GM23248 (cell line): Measurements from ENCODE around the gene PHF24. TPM values are rescaled to one million over a fixed set of nuclear protein-coding genes. Genes with fewer than 3 reads are reported as not detected.

Source experiments
- DNase-seq: peaks from one replicate; pipeline ENCODE4 v3.0.0-alpha.2; 2015
- H2AFZ ChIP-seq: fragments of 200-600 bp; sonication (generic); 2 replicates; pipeline ENCODE4 v1.6.1; 2016; ENCODE audit warnings: antibody characterized with exemption
- H3F3A ChIP-seq: fragments of 200-600 bp; sonication (generic); 2 replicates; pipeline ENCODE4 v1.6.1; 2016; ENCODE audit warnings: mild to moderate bottlenecking, antibody characterized with exemption, mixed run types; ENCODE audit not compliant: insufficient read depth
- H3K27ac ChIP-seq: fragments of 200-600 bp; sonication (generic); 2 replicates; pipeline ENCODE4 v1.5.1; 2016; ENCODE audit warnings: mild to moderate bottlenecking
- H3K27me3 ChIP-seq: fragments of 200-600 bp; sonication (generic); replicated peaks from 2 replicates; pipeline ENCODE4 v1.6.1; 2016; ENCODE audit warnings: mild to moderate bottlenecking; ENCODE audit not compliant: insufficient read depth
- H3K36me3 ChIP-seq: fragments of 200-600 bp; sonication (generic); 2 replicates; pipeline ENCODE4 v1.6.1; 2016; ENCODE audit warnings: low read depth, mild to moderate bottlenecking
- H3K4me1 ChIP-seq: fragments of 200-600 bp; sonication (generic); 2 replicates; pipeline ENCODE4 v1.6.1; 2016; ENCODE audit warnings: mild to moderate bottlenecking; ENCODE audit not compliant: insufficient read depth
- H3K4me2 ChIP-seq: fragments of 200-600 bp; sonication (generic); one replicate; pipeline ENCODE4 v1.6.1; 2016; ENCODE audit warnings: mild to moderate bottlenecking; ENCODE audit not compliant: unreplicated experiment
- H3K4me3 ChIP-seq: fragments of 200-600 bp; sonication (generic); 2 replicates; pipeline ENCODE4 v1.5.1; 2016; ENCODE audit warnings: mild to moderate bottlenecking
- H3K79me2 ChIP-seq: fragments of 200-600 bp; sonication (generic); 2 replicates; pipeline ENCODE4 v1.6.1; 2016; ENCODE audit warnings: mild to moderate bottlenecking; ENCODE audit not compliant: insufficient read depth
- H3K9ac ChIP-seq: fragments of 200-600 bp; sonication (generic); 2 replicates; pipeline ENCODE4 v1.6.1; 2016; ENCODE audit warnings: mild to moderate bottlenecking
- H3K9me2 ChIP-seq: fragments of 200-600 bp; sonication (generic); 2 replicates; pipeline ENCODE4 v1.6.1; 2016; ENCODE audit warnings: mixed run types, mild to moderate bottlenecking, moderate library complexity; ENCODE audit not compliant: insufficient read depth
- H3K9me3 ChIP-seq: fragments of 200-600 bp; sonication (generic); one replicate; pipeline ENCODE4 v1.6.1; 2017; ENCODE audit warnings: low read depth
- H4K20me1 ChIP-seq: fragments of 200-600 bp; sonication (generic); 2 replicates; pipeline ENCODE4 v1.6.0; 2016; ENCODE audit not compliant: insufficient read depth
- EZH2 ChIP-seq: fragments of 200-600 bp; sonication (generic); IDR thresholded peaks from 2 replicates; pipeline ENCODE4 v1.6.1; 2018; ENCODE audit warnings: antibody characterized with exemption, mild to moderate bottlenecking; ENCODE audit not compliant: insufficient read depth, poor library complexity, severe bottlenecking
- EZH2phosphoT487 ChIP-seq: fragments of 200-600 bp; sonication (generic); IDR thresholded peaks from 2 replicates; pipeline ENCODE4 v1.6.1; 2018; ENCODE audit warnings: antibody characterized with exemption, moderate library complexity, mild to moderate bottlenecking, low read depth; ENCODE audit not compliant: insufficient read depth
- WGBS, 2 experiments: methylation state at CpG; one replicate each; pipeline ENCODE4 v1.1.6; 2015 to 2017; ENCODE audit warnings: low lambda C conversion rate in 2 of 2, low coverage in 1 of 2; ENCODE audit errors: missing lambda C conversion rate in 2 of 2; 5-methylcytosine and 5-hydroxymethylcytosine counted together
- in situ Hi-C: fragments of 300-500 bp; cut with MboI; formaldehyde crosslinking; loops from 2 replicates; pipeline ENCODE4 v1.15.0; 2020
- polyA plus RNA-seq: library from polyadenylated mRNA; unstranded; fragments of >200 nt; fragmentation: Nextera tagmentation; extraction: Ambion mirVana; gene quantifications from 2 replicates; pipeline ENCODE4 v1.2.1, GENCODE V29; 2016
- total RNA-seq: library from RNA; depleted of rRNA; stranded (reverse); fragments of >200 nt; shearing (Covaris generic); gene quantifications from 2 replicates; pipeline ENCODE4 v1.2.3, GENCODE V29; 2014

The PHF24 gene
- total and polyA plus RNA-seq, 2 experiments from 2014 or later: not detected

DNA sequence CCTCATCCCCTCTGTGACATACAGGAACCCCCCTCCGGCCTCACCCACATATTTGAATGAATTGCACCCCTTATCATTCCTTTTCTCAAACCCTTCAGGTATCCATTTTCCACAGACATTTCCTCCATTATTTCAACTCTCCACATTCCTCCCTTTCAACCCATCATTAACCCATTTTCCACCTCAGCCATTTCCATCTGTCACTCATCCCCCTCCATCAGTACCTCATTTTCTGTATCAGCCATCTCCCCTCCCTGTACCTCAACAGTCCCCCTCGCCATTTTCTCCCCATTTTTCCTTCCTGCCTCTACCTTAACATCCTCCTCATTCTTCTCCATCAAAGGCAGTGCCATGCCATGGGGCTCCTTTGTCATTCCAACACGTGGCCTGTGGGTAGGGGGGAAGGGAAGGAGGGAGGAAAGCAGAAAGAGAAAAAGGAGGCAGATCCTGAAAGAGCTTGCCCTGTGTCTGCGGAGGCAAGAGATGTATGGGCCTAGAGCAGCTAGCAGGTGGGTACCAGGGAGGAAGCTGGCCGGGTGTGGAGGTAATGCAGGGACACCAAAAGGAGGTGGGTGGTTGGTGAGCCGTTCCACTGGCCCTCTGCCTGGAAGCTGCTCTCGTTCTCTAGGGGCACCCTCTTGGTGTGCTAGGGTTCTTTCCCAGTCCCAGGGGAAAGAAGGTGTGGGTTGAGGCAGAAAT, 33.0 kb downstream of the PHF24 start:
- Histone ChIP-seq H3K9me2 (no peaks in the 10 kb centered on the region), H3K79me2 (peaks cover 13% of the 10 kb centered on the region; the same call in 1 of the 2 replicates), H3K4me1 (peaks cover 81% of the 10 kb centered on the region), H3K27me3 (no peaks in the 10 kb centered on the region), H3K36me3 (no peaks in the 10 kb centered on the region), H3K4me2 (peak overlapping the region; percentile 87), H3K4me3 (peak overlapping the region; percentile 84), H2AFZ (no peak overlapping the region), H3F3A (peaks cover 54% of the 10 kb centered on the region), H3K27ac (peak overlapping the region; percentile 96), H4K20me1 (no peaks in the 10 kb centered on the region), H3K9ac (peak overlapping the region; percentile 94), H3K9me3 (no peaks in the 10 kb centered on the region)
- TF ChIP-seq EZH2 (no peak), EZH2phosphoT487 (no peak)
- peak; percentile 46 for DNase-seq
- WGBS, 2 experiments: 58 to 69% methylated on average over 7 of the region's 7 CpGs
- in situ Hi-C loops: no loop called here

DNA sequence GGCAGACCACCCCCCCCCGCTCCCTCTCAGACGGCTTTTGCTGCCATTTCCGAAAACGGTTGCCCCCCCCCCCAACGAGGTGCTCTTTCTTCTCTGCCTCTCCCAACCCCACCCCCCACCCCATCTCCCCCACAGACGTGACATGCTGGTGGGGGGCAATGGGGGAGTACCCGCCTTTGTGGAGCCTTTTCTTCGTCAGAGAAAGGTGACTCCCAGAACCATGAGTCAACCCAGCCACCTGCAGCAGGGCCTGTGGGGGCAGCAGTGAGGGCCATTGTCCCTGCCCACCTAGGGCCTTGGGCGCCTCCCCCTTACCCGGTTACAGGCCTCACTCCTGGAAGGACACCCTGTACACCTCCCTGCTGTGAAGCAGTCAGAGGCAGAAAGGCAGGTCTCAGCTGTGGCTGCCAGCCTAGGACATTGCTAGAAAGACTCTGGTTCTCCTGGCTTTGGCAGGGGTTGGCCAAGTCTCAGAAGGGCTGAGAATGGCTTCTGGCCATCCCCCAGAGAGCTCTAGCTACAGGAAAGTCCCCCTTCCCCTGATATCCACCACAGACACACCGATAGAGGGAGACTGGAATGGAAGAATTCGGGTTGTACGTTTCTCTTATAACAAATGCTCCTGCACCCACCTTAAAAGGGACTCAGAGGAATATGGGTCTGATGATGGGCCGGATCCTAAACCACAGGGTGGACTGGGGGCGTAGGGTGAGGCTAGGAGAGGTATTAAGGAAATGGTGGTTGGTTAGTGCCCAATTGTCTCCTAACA, 33.7 kb downstream of the PHF24 start:
- H3K36me3 ChIP-seq: no peaks in the 10 kb centered on the region
- in situ Hi-C loops: no loop called here
- TF ChIP-seq EZH2: no peak
- no peak for TF ChIP-seq EZH2phosphoT487
- peak overlapping the region; percentile 27; the same call in 1 of the 2 replicates for H3K4me3 ChIP-seq
- H3K79me2 ChIP-seq: peaks cover 17% of the 10 kb centered on the region; the same call in 1 of the 2 replicates
- H3K9ac ChIP-seq: peak overlapping the region; percentile 78
- peaks cover 57% of the 10 kb centered on the region for H3F3A ChIP-seq
- peak overlapping the region; percentile 96 for H3K27ac ChIP-seq
- H4K20me1 ChIP-seq: no peaks in the 10 kb centered on the region
- 72 to 75% methylated on average over 10 to 15 of the region's 15 CpGs for WGBS, 2 experiments
- no peaks in the 10 kb centered on the region for H3K9me2 ChIP-seq
- H3K9me3 ChIP-seq: no peaks in the 10 kb centered on the region
- peaks cover 81% of the 10 kb centered on the region for H3K4me1 ChIP-seq
- peak overlapping the region; percentile 11; the same call in 1 of the 2 replicates for H2AFZ ChIP-seq
- H3K27me3 ChIP-seq: no peaks in the 10 kb centered on the region
- peak; percentile 42 for DNase-seq
- peak overlapping the region; percentile 51 for H3K4me2 ChIP-seq

DNA sequence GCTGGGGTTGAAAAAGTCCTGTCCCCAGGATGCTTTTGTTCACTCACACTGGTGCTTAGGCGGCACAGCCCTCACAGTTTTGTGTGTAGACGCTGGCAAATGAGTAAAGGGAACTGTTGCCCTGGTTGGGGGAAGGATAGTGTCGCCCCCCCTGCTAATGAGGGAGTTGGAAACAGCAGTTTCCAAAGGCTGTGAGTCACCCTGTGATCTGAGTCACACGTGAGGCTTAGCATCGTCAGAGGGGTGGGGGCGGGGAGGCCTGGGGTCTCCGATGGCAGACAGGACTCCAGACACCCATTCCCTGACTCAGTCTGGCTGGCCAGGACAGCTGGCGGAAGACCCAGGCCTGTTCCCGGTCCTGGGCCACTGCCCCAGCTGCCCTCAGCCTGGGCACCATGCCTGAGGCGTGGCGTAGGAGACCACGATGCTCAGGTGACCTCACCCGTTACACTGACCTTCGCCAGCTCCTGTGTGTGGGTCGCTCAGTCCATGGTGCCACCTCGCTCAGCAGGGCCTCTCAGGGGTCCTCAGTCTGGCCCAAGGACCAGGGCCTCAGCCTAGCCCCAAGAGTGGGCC, 34.4 kb downstream of the PHF24 start:
- Histone ChIP-seq H3K27ac (peak overlapping the region; percentile 96), H3K27me3 (no peaks in the 10 kb centered on the region), H3K9ac (peak overlapping the region; percentile 78), H3K4me3 (peak overlapping the region; percentile 27; the same call in 1 of the 2 replicates), H3K36me3 (no peaks in the 10 kb centered on the region), H2AFZ (peak overlapping the region; percentile 11; the same call in 1 of the 2 replicates), H3K4me2 (peak overlapping the region; percentile 51), H4K20me1 (no peaks in the 10 kb centered on the region), H3K9me3 (no peaks in the 10 kb centered on the region), H3K9me2 (no peaks in the 10 kb centered on the region), H3K79me2 (peaks cover 17% of the 10 kb centered on the region; the same call in 1 of the 2 replicates), H3F3A (peaks cover 50% of the 10 kb centered on the region), H3K4me1 (peaks cover 74% of the 10 kb centered on the region)
- TF ChIP-seq EZH2phosphoT487 (no peak), EZH2 (no peak)
- in situ Hi-C loops: no loop called here
- 27 to 30% methylated on average over 12 to 16 of the region's 16 CpGs for WGBS, 2 experiments
- DNase-seq: peak; percentile 94

DNA sequence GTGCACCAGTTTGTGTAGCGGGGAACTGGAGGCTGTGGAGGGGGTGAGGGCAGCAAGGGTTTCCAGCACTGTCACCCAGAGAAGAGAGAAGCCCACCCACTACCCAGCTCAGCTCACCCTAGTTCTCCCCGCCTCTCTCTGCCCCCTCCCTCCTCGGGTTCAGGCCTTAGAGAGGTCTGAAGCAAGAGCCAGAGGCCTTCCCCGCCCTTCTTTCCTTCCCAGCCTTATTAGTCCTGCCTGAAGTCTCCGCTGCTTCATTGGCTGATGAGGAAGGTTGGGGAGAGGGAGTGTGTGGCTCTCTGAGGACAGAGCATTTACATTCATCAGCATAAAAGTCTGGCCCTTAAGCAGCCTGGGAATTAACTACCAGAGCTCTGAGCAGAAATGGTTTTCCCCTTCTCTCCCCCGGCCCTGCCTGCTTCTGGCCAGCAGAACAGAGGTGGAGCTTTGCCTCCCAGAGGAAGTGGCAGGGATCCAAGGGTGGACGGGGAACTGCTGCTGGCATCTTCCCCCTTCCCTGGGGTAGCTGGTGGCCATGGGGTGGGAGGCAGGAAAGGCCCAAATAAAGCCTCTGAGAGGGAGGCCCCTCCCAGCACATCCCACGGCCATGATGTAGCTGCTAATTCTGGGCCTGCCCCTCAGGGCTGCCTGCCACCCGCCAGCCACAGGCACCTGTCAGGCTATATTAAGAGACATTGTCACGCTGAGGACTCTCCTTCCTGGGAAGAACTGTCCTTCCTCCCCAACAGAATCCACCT, 35.6 kb downstream of the PHF24 start:
- TF ChIP-seq EZH2: no peak
- no peak for TF ChIP-seq EZH2phosphoT487
- peaks cover 62% of the 10 kb centered on the region for H3K4me1 ChIP-seq
- H3K4me2 ChIP-seq: peak overlapping the region; percentile 26
- no peaks in the 10 kb centered on the region for H3K9me2 ChIP-seq
- peak; percentile 69 for DNase-seq
- in situ Hi-C loops: no loop called here
- peaks cover 49% of the 10 kb centered on the region for H3F3A ChIP-seq
- peak overlapping the region; percentile 78 for H3K9ac ChIP-seq
- H3K4me3 ChIP-seq: no peak overlapping the region
- no peaks in the 10 kb centered on the region for H3K27me3 ChIP-seq
- peaks cover 17% of the 10 kb centered on the region; the same call in 1 of the 2 replicates for H3K79me2 ChIP-seq
- H2AFZ ChIP-seq: 0 out of 2 replicates have a peak overlapping the region, but pooled peaks have one; percentile 10
- H3K9me3 ChIP-seq: no peaks in the 10 kb centered on the region
- H4K20me1 ChIP-seq: no peaks in the 10 kb centered on the region
- 44 to 48% methylated on average over 10 of the region's 10 CpGs for WGBS, 2 experiments
- H3K36me3 ChIP-seq: no peaks in the 10 kb centered on the region
- peak overlapping the region; percentile 96 for H3K27ac ChIP-seq
